ENCODE data around the gene ADRB1.

Gene ADRB1

GRCh38 chr10:114061789-114062188 lies 18.1 kb downstream of the ADRB1 start:
- TF ChIP-seq, protein P1, sequence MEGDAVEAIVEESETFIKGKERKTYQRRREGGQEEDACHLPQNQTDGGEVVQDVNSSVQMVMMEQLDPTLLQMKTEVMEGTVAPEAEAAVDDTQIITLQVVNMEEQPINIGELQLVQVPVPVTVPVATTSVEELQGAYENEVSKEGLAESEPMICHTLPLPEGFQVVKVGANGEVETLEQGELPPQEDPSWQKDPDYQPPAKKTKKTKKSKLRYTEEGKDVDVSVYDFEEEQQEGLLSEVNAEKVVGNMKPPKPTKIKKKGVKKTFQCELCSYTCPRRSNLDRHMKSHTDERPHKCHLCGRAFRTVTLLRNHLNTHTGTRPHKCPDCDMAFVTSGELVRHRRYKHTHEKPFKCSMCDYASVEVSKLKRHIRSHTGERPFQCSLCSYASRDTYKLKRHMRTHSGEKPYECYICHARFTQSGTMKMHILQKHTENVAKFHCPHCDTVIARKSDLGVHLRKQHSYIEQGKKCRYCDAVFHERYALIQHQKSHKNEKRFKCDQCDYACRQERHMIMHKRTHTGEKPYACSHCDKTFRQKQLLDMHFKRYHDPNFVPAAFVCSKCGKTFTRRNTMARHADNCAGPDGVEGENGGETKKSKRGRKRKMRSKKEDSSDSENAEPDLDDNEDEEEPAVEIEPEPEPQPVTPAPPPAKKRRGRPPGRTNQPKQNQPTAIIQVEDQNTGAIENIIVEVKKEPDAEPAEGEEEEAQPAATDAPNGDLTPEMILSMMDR (IDR thresholded peaks at IDR 0.05; ENCODE audit: insufficient read depth, low read depth, low read length, missing control alignments) = no peak
- DNase-seq (ENCODE audit: low read depth) = no peak
- no peak overlapping the region for H3K4me3 ChIP-seq (ENCODE audit: low read length)

- no peak overlapping the region for H3K4me3 ChIP-seq (ENCODE audit: low read length)
- DNase-seq (ENCODE audit: low read depth) = no peak
- TF ChIP-seq, protein P1 (IDR thresholded peaks at IDR 0.05; ENCODE audit: insufficient read depth, low read depth, low read length, missing control alignments) = no peak
Measured at GRCh38 chr10:114064151-114065048, 20.7 kb downstream of the ADRB1 start.

- no peak overlapping the region for H3K4me3 ChIP-seq (ENCODE audit: low read length)
- no peak for DNase-seq (ENCODE audit: low read depth)
- TF ChIP-seq, protein P1 (IDR thresholded peaks at IDR 0.05; ENCODE audit: insufficient read depth, low read depth, low read length, missing control alignments) = no peak
Measured at GRCh38 chr10:114065049-114065435, 21.4 kb downstream of the ADRB1 start.

- peak overlapping the region; percentile 14 for H3K4me3 ChIP-seq (ENCODE audit: low read length)
- peak; percentile 93 for DNase-seq (ENCODE audit: low read depth)
- TF ChIP-seq, protein P1 (IDR thresholded peaks at IDR 0.05; ENCODE audit: insufficient read depth, low read depth, low read length, missing control alignments) = no peak
Measured at GRCh38 chr10:114068054-114068707, 24.5 kb downstream of the ADRB1 start.

- TF ChIP-seq, protein P1 (IDR thresholded peaks at IDR 0.05; ENCODE audit: insufficient read depth, low read depth, low read length, missing control alignments) = no peak
- DNase-seq (ENCODE audit: low read depth) = no peak
- no peak overlapping the region for H3K4me3 ChIP-seq (ENCODE audit: low read length)
Measured at GRCh38 chr10:114070710-114071109, 27.0 kb downstream of the ADRB1 start.

GRCh38 chr10:114071178-114071577 lies 27.5 kb downstream of the ADRB1 start:
- no peak overlapping the region for H3K4me3 ChIP-seq (ENCODE audit: low read length)
- TF ChIP-seq, protein P1 (IDR thresholded peaks at IDR 0.05; ENCODE audit: insufficient read depth, low read depth, low read length, missing control alignments) = no peak
- no peak for DNase-seq (ENCODE audit: low read depth)
